ENCODE data around the gene ADAMTS15.

DNA sequence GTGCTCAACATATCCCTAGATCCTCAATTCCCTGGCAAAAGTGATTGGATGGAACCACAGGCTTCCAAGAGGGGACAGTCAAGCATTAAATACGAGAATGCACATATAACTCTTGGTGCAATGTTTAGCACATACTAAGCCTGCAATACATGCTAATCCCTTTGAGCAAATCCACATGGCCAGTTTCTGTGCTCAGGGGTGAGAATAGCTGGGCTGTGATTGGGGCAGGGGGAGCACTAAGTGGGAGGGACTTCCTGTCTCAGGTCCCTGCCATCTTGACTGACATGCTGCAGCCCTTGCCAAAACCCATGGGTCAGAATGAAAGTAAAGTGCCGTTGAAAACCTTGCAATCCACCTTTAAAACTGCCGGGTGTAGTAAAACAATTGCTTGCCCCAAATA, 2.7 kb upstream of the ADAMTS15 start:
- TF ChIP-seq, protein P1, sequence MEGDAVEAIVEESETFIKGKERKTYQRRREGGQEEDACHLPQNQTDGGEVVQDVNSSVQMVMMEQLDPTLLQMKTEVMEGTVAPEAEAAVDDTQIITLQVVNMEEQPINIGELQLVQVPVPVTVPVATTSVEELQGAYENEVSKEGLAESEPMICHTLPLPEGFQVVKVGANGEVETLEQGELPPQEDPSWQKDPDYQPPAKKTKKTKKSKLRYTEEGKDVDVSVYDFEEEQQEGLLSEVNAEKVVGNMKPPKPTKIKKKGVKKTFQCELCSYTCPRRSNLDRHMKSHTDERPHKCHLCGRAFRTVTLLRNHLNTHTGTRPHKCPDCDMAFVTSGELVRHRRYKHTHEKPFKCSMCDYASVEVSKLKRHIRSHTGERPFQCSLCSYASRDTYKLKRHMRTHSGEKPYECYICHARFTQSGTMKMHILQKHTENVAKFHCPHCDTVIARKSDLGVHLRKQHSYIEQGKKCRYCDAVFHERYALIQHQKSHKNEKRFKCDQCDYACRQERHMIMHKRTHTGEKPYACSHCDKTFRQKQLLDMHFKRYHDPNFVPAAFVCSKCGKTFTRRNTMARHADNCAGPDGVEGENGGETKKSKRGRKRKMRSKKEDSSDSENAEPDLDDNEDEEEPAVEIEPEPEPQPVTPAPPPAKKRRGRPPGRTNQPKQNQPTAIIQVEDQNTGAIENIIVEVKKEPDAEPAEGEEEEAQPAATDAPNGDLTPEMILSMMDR (IDR thresholded peaks at IDR 0.05 in 8 of 11, conservative IDR thresholded peaks at IDR 0.05 in 3 of 11) = no peak
- no peak for TF ChIP-seq POLR2A (IDR thresholded peaks at IDR 0.05)
